T-helper 17 cell (primary cell): ENCODE results near the gene CYP26B1. TPM values are rescaled to one million over a fixed set of nuclear protein-coding genes. Genes with fewer than 3 reads are reported as not detected.

Source experiments
- ATAC-seq: fragments of 150-1000 bp; cut with Tn5 transposase; 2 replicates; pipeline ENCODE4 v1.10.0; 2021; ENCODE audit warnings: mild to moderate bottlenecking, moderate library complexity
- DNase-seq, 3 donors: peaks; one replicate each; pipeline versions ENCODE4 v3.0.0 to v3.0.0-alpha.2; 2020 to 2021
- H3K9me3 ChIP-seq: one replicate; pipeline ENCODE4 v1.7.0; 2013; ENCODE audit warnings: low read length, mild to moderate bottlenecking; ENCODE audit not compliant: control insufficient read depth, poor library complexity, severe bottlenecking
- H3K27ac Mint-ChIP-seq: one replicate; pipeline ENCODE4 v1.8.0; 2022; ENCODE audit warnings: mild to moderate bottlenecking, moderate library complexity, mixed read lengths
- H3K27me3 Mint-ChIP-seq: one replicate; pipeline ENCODE4 v1.8.0; 2022; ENCODE audit warnings: mixed read lengths
- H3K36me3 Mint-ChIP-seq: one replicate; pipeline ENCODE4 v1.8.0; 2022; ENCODE audit warnings: low read depth, mixed read lengths
- H3K4me1 Mint-ChIP-seq: one replicate; pipeline ENCODE4 v1.8.0; 2022; ENCODE audit warnings: mild to moderate bottlenecking, mixed read lengths
- H3K4me3 Mint-ChIP-seq: one replicate; pipeline ENCODE4 v1.8.0; 2022; ENCODE audit warnings: mild to moderate bottlenecking, moderate library complexity, mixed read lengths
- total RNA-seq, 4 donors: library from RNA in 2 of 4; stranded (reverse) in 2 of 4; gene quantifications; one replicate each; pipeline ENCODE4 v1.2.3 and lab custom pipeline; 2022 to 2026

CYP26B1 gene
- total RNA-seq, 2 donors from 2014 or later: not detected

- H3K27ac Mint-ChIP-seq: peak overlapping the region; percentile 62
- peak; percentile 76 for ATAC-seq
- no peaks in the 10 kb centered on the region for H3K9me3 ChIP-seq
- H3K36me3 Mint-ChIP-seq: peaks cover 10% of the 10 kb centered on the region
- peak overlapping the region; percentile 96 for H3K4me3 Mint-ChIP-seq
- H3K27me3 Mint-ChIP-seq: peaks cover 87% of the 10 kb centered on the region
- peak in 1 of 3 donors; percentile 49 for DNase-seq
- H3K4me1 Mint-ChIP-seq: peaks cover 31% of the 10 kb centered on the region
These were observed 2.6 kb upstream of the CYP26B1 start for GRCh38 chr2:72150157-72150860.

DNA sequence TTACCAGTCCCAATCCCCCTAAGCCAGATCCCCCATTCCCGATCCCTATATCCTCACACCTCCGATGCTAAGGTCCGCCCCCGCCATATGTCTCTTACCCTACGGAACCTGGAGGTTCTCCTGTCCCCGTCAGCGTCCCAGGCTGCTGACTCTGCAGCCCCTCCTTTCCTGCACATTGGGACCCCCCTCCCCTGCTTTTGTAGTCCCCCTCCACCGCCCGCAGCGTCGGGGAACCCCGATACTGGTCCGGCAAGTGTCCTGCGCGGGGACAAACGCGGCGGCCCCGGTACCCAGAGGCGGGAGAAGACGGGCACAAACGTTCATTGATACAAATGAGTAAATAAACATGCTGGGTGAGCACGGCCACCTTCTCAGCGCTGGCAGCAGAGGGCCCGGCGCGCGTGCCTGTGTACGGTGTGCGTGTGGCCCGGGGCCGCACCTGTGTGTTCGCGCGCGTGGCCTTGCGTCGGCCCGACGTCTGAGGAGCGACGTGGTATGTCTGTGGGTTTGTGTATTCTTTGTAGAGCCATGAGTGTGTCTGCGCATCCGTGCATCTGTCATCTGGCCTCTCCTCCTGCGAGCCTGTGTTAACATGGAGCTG lies 2.0 kb upstream of the CYP26B1 start:
- DNase-seq: no peak
- Mint-ChIP-seq H3K4me3 (peak overlapping the region; percentile 96), H3K27ac (peak overlapping the region; percentile 62), H3K36me3 (peaks cover 10% of the 10 kb centered on the region), H3K4me1 (peaks cover 31% of the 10 kb centered on the region), H3K27me3 (peaks cover 84% of the 10 kb centered on the region)
- peak; percentile 59 for ATAC-seq
- H3K9me3 ChIP-seq: no peaks in the 10 kb centered on the region

GRCh38 chr2:72148837-72149555 lies 1.3 kb upstream of the CYP26B1 start:
- Mint-ChIP-seq H3K27ac (peak overlapping the region; percentile 53), H3K27me3 (peaks cover 82% of the 10 kb centered on the region), H3K36me3 (peaks cover 10% of the 10 kb centered on the region), H3K4me3 (peak overlapping the region; percentile 96), H3K4me1 (peaks cover 32% of the 10 kb centered on the region)
- no peaks in the 10 kb centered on the region for H3K9me3 ChIP-seq
- DNase-seq: no peak
- ATAC-seq: no peak

DNA sequence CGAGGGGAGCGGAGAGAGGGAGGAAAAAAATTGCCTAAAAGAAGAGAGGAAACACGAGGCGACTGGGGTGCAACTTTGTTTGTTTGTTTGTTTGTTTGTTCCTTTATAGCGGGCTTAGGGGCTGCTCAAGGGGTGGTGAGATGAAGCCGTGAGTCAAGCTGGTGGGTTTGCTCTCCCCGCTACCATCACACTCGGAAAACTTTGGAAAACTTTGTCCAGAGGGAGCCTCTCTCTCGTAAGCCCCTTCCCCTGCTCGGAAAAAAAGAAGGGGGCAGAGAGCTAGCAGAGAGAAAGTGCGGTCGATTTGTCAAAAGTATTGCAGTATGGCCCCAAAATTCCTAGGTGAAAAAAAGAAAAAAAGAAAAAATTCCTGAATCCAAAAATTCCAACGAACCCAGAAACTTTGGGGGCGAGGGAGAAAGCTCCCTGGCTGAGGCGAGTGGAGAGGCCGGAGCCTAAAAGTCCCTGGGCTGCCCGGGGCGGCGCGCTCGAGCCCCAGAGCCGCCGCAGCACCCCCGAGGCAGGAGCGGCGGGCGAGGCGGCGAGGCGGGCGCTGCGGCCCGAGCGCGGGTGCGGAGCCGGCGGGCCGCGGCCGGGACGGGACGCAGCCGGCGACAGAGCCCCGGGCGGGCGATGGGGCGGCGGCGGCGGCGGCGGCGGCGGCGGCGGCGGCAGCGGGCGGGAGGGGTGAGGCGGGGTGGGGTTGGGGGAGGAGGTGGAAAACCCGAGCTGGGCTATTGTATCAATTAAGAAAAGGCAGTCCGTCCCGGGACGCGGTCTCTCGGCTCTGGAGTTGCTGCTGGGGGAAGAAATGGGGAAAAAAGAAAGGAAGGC lies 558 bp upstream of the CYP26B1 start:
- peak overlapping the region; percentile 53 for H3K27ac Mint-ChIP-seq
- ATAC-seq (no peak), DNase-seq (no peak)
- no peaks in the 10 kb centered on the region for H3K9me3 ChIP-seq
- peaks cover 37% of the 10 kb centered on the region for H3K4me1 Mint-ChIP-seq
- H3K4me3 Mint-ChIP-seq: peak overlapping the region; percentile 96
- H3K27me3 Mint-ChIP-seq: peaks cover 83% of the 10 kb centered on the region
- H3K36me3 Mint-ChIP-seq: peaks cover 10% of the 10 kb centered on the region

GRCh38 chr2:72146347-72147302 lies 1.0 kb downstream of the CYP26B1 start:
- ATAC-seq (no peak), DNase-seq (peak in 1 of 3 donors; percentile 3)
- Mint-ChIP-seq H3K27me3 (peaks cover 77% of the 10 kb centered on the region), H3K27ac (no peak overlapping the region), H3K4me3 (peak overlapping the region; percentile 52), H3K4me1 (peaks cover 37% of the 10 kb centered on the region), H3K36me3 (peaks cover 10% of the 10 kb centered on the region)
- H3K9me3 ChIP-seq: no peaks in the 10 kb centered on the region

GRCh38 chr2:72145658-72146329 lies 1.9 kb downstream of the CYP26B1 start:
- Mint-ChIP-seq H3K27ac (no peak overlapping the region), H3K4me3 (peak overlapping the region; percentile 83), H3K36me3 (peaks cover 10% of the 10 kb centered on the region), H3K27me3 (peaks cover 77% of the 10 kb centered on the region), H3K4me1 (peaks cover 37% of the 10 kb centered on the region)
- ATAC-seq (no peak), DNase-seq (no peak)
- no peaks in the 10 kb centered on the region for H3K9me3 ChIP-seq

- ATAC-seq: no peak
- no peak overlapping the region for H3K27ac Mint-ChIP-seq
- peaks cover 75% of the 10 kb centered on the region for H3K27me3 Mint-ChIP-seq
These were observed 2.4 kb downstream of the CYP26B1 start for GRCh38 chr2:72145289-72145657.

GRCh38 chr2:72144632-72145288 lies 2.9 kb downstream of the CYP26B1 start:
- H3K27ac Mint-ChIP-seq: no peak overlapping the region
- H3K27me3 Mint-ChIP-seq: peaks cover 70% of the 10 kb centered on the region
- H3K4me1 Mint-ChIP-seq: peaks cover 31% of the 10 kb centered on the region
- H3K4me3 Mint-ChIP-seq: peak overlapping the region; percentile 83
- no peaks in the 10 kb centered on the region for H3K9me3 ChIP-seq
- peak in 1 of 3 donors; percentile 8 for DNase-seq
- peaks cover 5% of the 10 kb centered on the region for H3K36me3 Mint-ChIP-seq
- no peak for ATAC-seq

More at GRCh38 chr2:72145289-72145657, 2.4 kb downstream of the CYP26B1 start:
- H3K4me3 Mint-ChIP-seq: peak overlapping the region; percentile 83
- H3K4me1 Mint-ChIP-seq: peaks cover 36% of the 10 kb centered on the region
- DNase-seq: no peak
- H3K36me3 Mint-ChIP-seq: peaks cover 9% of the 10 kb centered on the region
- H3K9me3 ChIP-seq: no peaks in the 10 kb centered on the region

- DNase-seq (no peak), ATAC-seq (no peak)
- H3K27me3 Mint-ChIP-seq: peaks cover 65% of the 10 kb centered on the region
These were observed 3.4 kb downstream of the CYP26B1 start for GRCh38 chr2:72144274-72144631.

GRCh38 chr2:72143441-72144273 lies 4.0 kb downstream of the CYP26B1 start:
- Mint-ChIP-seq H3K4me1 (peaks cover 21% of the 10 kb centered on the region), H3K27me3 (peaks cover 59% of the 10 kb centered on the region), H3K27ac (no peak overlapping the region), H3K4me3 (peak overlapping the region; percentile 60), H3K36me3 (peaks cover 4% of the 10 kb centered on the region)
- DNase-seq: no peak
- ATAC-seq: no peak
- no peaks in the 10 kb centered on the region for H3K9me3 ChIP-seq

More at GRCh38 chr2:72144274-72144631, 3.4 kb downstream of the CYP26B1 start:
- no peaks in the 10 kb centered on the region for H3K9me3 ChIP-seq
- Mint-ChIP-seq H3K4me3 (peak overlapping the region; percentile 60), H3K27ac (no peak overlapping the region), H3K4me1 (peaks cover 26% of the 10 kb centered on the region), H3K36me3 (peaks cover 5% of the 10 kb centered on the region)
